Choroid plexus epithelial cell (primary cell): ENCODE results near the gene MAPKAP1.

Experiments
- DNase-seq: peaks from one replicate; pipeline ENCODE4 v3.0.0-alpha.2; 2010; ENCODE audit warnings: low read depth
- H3K4me3 ChIP-seq: 2 replicates; pipeline ENCODE4 v1.5.1; 2011; ENCODE audit warnings: low read depth, mild to moderate bottlenecking, control low read depth, low read length, moderate library complexity
- TF ChIP-seq, protein P1 (sequence below): conservative IDR thresholded peaks from 2 replicates; pipeline ENCODE4 v1.5.1; 2011; ENCODE audit warnings: low read depth, mild to moderate bottlenecking, control low read depth, inconsistent platforms, low read length, moderate library complexity

Gene MAPKAP1

DNA sequence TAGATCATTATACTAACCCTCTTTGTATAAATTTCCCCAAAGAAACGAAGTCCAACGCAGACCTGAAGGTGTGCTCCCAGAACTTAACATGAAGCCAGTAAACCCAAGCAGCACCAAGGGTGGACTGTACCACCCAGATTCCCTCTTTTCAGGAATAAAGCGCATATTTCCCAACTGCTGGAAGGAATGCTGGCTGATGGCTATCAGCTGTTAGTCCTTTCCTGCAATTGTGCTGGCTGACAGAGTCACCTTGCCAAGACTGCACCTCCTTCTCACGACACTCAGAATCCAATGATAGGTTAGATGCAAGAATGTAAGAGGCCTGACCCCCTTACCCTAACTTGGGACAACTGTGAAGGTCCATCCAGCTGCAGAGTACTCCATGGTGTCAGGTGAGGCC, 93.9 kb downstream of the MAPKAP1 start:
- TF ChIP-seq, protein P1, sequence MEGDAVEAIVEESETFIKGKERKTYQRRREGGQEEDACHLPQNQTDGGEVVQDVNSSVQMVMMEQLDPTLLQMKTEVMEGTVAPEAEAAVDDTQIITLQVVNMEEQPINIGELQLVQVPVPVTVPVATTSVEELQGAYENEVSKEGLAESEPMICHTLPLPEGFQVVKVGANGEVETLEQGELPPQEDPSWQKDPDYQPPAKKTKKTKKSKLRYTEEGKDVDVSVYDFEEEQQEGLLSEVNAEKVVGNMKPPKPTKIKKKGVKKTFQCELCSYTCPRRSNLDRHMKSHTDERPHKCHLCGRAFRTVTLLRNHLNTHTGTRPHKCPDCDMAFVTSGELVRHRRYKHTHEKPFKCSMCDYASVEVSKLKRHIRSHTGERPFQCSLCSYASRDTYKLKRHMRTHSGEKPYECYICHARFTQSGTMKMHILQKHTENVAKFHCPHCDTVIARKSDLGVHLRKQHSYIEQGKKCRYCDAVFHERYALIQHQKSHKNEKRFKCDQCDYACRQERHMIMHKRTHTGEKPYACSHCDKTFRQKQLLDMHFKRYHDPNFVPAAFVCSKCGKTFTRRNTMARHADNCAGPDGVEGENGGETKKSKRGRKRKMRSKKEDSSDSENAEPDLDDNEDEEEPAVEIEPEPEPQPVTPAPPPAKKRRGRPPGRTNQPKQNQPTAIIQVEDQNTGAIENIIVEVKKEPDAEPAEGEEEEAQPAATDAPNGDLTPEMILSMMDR: no peak
- no peak for DNase-seq
- H3K4me3 ChIP-seq: no peak overlapping the region

DNA sequence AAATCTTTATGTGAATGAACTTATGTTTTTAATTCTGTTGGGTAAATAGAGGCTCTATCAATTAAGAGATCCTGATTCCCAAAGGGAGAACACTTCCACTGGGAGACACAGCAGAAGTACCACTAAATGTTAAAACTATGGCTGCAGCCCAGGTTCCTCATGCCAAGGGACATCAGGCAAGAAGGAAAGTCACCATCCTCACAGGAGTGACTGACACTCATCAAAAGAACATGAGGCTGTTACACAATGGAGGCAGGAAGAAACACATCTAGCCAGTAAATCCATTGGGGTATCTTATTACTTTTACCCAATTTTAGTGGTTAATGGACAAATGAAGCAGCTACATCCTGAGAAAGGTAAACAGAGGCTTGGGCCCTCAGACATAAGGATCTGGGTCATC, 94.4 kb downstream of the MAPKAP1 start:
- TF ChIP-seq, protein P1: no peak
- DNase-seq: no peak
- no peak overlapping the region for H3K4me3 ChIP-seq

DNA sequence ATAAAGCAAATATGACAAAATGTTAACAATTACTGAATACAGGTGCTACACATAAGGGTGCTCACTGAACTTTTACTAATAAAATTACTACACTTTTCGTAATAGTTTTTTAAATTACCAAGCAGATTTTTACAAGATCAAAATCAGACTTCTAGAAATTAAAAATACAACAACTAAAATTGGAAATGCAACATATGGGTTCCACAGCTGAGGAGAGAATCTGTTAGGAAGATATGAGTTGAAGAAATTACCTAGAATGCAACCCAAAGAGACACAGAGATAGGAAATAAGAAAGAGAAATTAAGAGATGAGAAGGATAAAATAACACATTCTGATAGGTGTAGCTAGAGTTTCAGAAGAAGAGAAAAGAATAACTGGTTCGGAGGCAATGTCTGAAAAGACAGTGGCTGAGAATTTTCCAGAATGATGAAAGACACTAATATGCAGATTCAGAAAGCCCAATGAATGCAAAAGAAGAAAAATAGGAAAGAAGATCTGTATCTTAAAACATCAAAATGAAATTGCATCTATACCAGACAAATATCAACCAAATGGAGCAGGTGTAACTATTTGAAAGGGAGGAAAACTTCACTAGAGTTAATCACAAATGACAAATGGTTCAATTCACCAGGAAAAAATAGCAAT, 95.8 kb downstream of the MAPKAP1 start:
- TF ChIP-seq, protein P1: no peak
- no peak for DNase-seq
- no peak overlapping the region for H3K4me3 ChIP-seq

DNA sequence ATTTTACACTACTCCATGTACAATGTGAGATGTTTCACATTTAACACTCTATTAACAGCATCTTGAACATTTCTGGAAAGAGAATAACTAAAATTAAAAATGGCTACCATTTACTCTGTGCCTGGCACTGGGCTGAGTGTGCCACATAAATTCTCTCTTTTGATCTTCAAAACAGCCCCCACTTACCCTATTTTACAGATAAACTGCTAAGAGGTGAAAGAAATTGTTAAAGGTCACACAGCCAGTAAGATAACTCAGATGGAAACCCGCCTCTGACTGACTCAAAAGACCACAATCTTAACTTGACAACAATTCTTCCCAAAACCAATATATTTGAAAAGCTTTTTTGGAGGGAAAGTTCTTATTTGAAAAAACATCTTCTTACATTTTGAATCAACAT, 97.3 kb downstream of the MAPKAP1 start:
- DNase-seq: no peak
- no peak overlapping the region for H3K4me3 ChIP-seq

DNA sequence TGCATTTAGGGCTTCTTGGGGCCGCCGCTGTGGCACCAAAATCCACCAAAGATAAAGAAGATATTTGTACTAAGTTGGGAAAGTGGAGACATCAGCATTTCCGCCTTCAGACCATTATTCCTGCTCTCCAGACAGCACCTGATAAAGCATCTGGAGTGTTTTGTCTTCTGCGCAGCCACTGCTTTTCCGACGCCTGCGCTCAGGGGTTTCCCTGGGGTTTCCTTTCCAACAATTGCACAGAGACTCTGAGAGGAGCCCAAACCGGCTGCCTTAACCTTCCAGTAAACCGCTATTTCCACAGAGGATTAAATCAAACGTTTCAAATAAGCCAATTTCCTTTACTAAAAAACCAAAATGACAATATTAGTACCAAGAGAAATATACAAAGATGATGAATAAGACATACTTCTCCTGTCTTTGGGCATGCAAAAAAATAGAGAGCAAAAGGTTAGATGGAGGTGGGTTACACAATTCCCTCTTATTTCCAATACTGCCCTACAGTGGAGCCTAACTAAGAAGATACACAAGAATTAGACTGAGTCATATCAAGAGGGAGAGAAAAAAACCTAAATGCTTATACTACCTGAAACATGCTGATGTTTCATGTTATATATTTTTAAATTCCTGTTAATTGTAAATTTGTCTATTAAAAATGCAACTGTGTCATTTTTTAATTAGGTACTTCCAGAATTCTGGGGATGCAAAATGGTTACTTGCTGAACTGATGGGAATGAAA, 98.4 kb downstream of the MAPKAP1 start:
- TF ChIP-seq, protein P1: no peak

More for the DNA sequence above, 97.3 kb downstream of the MAPKAP1 start:
- TF ChIP-seq, protein P1: no peak

DNA sequence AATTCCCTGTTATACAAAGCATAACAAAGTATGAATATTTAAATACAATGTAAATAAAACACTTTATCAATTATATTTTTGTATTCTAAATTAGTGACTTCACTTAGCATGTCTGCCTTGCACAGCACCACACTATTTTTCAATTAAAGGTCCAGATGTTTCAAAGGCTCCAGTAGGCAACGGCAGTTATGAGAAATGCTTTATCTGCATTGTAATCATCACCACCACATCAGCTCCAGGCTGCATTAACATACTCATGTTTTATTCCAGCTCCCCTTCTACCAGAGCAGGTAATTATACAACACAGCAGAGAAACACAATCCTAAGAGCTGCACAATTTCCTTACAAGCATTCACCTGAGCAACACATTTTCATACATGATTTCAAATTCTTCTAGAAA, 102.8 kb downstream of the MAPKAP1 start:
- TF ChIP-seq, protein P1: no peak
- no peak for DNase-seq
- no peak overlapping the region for H3K4me3 ChIP-seq

More for the DNA sequence above, 98.4 kb downstream of the MAPKAP1 start:
- no peak overlapping the region for H3K4me3 ChIP-seq
- peak; percentile 28 for DNase-seq
